HG03575 (cell line): ENCODE data around the gene SLC22A23.

Source experiments
- ATAC-seq: cut with Tn5 transposase; IDR thresholded peaks from one replicate; pipeline ENCODE4 v1.9.1; 2021; ENCODE audit not compliant: unreplicated experiment, insufficient number of reproducible peaks, low FRiP score; ENCODE audit errors: extremely low read depth

Gene SLC22A23

GRCh38 chr6:3318226-3318625 is 138.6 kb downstream of the SLC22A23 start:
- no peak for ATAC-seq

GRCh38 chr6:3317741-3318211 is 139.1 kb downstream of the SLC22A23 start:
- no peak for ATAC-seq

- no peak for ATAC-seq
Observed at GRCh38 chr6:3316818-3317217, 140.0 kb downstream of the SLC22A23 start.

GRCh38 chr6:3316331-3316730 is 140.5 kb downstream of the SLC22A23 start:
- ATAC-seq, result no peak

GRCh38 chr6:3315841-3316240 is 141.0 kb downstream of the SLC22A23 start:
- ATAC-seq, result no peak

- no peak for ATAC-seq
Observed at GRCh38 chr6:3314621-3315467, 142.0 kb downstream of the SLC22A23 start.

- no peak for ATAC-seq
Observed at GRCh38 chr6:3314176-3314575, 142.7 kb downstream of the SLC22A23 start.

GRCh38 chr6:3312604-3313231 is 144.1 kb downstream of the SLC22A23 start:
- no peak for ATAC-seq

GRCh38 chr6:3311826-3312225 is 145.0 kb downstream of the SLC22A23 start:
- ATAC-seq, result no peak

GRCh38 chr6:3310703-3311102 is 146.1 kb downstream of the SLC22A23 start:
- ATAC-seq, result no peak

- no peak for ATAC-seq
Observed at GRCh38 chr6:3310051-3310448, 146.8 kb downstream of the SLC22A23 start.

GRCh38 chr6:3309391-3310050 is 147.3 kb downstream of the SLC22A23 start:
- no peak for ATAC-seq

GRCh38 chr6:3308106-3308505 is 148.7 kb downstream of the SLC22A23 start:
- ATAC-seq, result no peak

- ATAC-seq, result no peak
Observed at GRCh38 chr6:3307436-3307835, 149.4 kb downstream of the SLC22A23 start.

- ATAC-seq, result no peak
Observed at GRCh38 chr6:3306848-3307247, 150.0 kb downstream of the SLC22A23 start.

GRCh38 chr6:3305831-3306230 is 151.0 kb downstream of the SLC22A23 start:
- ATAC-seq, result no peak

- no peak for ATAC-seq
Observed at GRCh38 chr6:3305216-3305565, 151.7 kb downstream of the SLC22A23 start.

GRCh38 chr6:3304500-3305215 is 152.2 kb downstream of the SLC22A23 start:
- ATAC-seq, result no peak

GRCh38 chr6:3303795-3304411 is 152.9 kb downstream of the SLC22A23 start:
- no peak for ATAC-seq
